Measurements from ENCODE around the gene MAGI2.

The MAGI2 gene

GRCh38 chr7:78465894-78466293, 987.6 kb downstream of the MAGI2 start:
- Histone ChIP-seq H3K9ac (ENCODE audit: low read length) (no peak overlapping the region), H4K20me1 (ENCODE audit: low read depth, low read length) (no peaks in the 10 kb centered on the region), H3K36me3 (ENCODE audit: low read length) (no peaks in the 10 kb centered on the region), H3K9me2 (replicated peaks; ENCODE audit: insufficient read depth, low read length) (no peaks in the 10 kb centered on the region), H3K79me2 (ENCODE audit: insufficient read depth, low read length) (no peaks in the 10 kb centered on the region), H3K27ac (ENCODE audit: low read depth, low read length) (no peak overlapping the region), H3F3A (ENCODE audit: insufficient read depth) (no peaks in the 10 kb centered on the region), H3K4me3 (ENCODE audit: insufficient read depth, low read length, poor library complexity, severe bottlenecking) (no peak overlapping the region), H3K27me3 (ENCODE audit: low read length) (no peaks in the 10 kb centered on the region), H3K4me2 (ENCODE audit: low read depth, low read length, poor library complexity, severe bottlenecking) (no peak overlapping the region), H3K9me3 (ENCODE audit: insufficient read depth, low read length) (no peaks in the 10 kb centered on the region), H2AFZ (ENCODE audit: low read depth, low read length, severe bottlenecking) (no peak overlapping the region)
- TF ChIP-seq EZH2phosphoT487 (conservative IDR thresholded peaks at IDR 0.05; ENCODE audit: low read length) (no peak), CTCF (IDR thresholded peaks at IDR 0.05; ENCODE audit: insufficient read depth, low read length, poor library complexity, severe bottlenecking) (no peak)

GRCh38 chr7:78463039-78463438, 990.4 kb downstream of the MAGI2 start:
- no peak overlapping the region for H2AFZ ChIP-seq (ENCODE audit: low read depth, low read length, severe bottlenecking)
- H3F3A ChIP-seq (ENCODE audit: insufficient read depth), result no peaks in the 10 kb centered on the region
- H3K4me3 ChIP-seq (ENCODE audit: insufficient read depth, low read length, poor library complexity, severe bottlenecking), result no peak overlapping the region
- H3K9ac ChIP-seq (ENCODE audit: low read length), result no peak overlapping the region
- H4K20me1 ChIP-seq (ENCODE audit: low read depth, low read length), result no peaks in the 10 kb centered on the region
- H3K27me3 ChIP-seq (ENCODE audit: low read length), result no peaks in the 10 kb centered on the region
- H3K9me2 ChIP-seq (replicated peaks; ENCODE audit: insufficient read depth, low read length), result no peaks in the 10 kb centered on the region
- TF ChIP-seq EZH2phosphoT487 (conservative IDR thresholded peaks at IDR 0.05; ENCODE audit: low read length), result no peak
- no peak for TF ChIP-seq CTCF (IDR thresholded peaks at IDR 0.05; ENCODE audit: insufficient read depth, low read length, poor library complexity, severe bottlenecking)
- no peaks in the 10 kb centered on the region for H3K79me2 ChIP-seq (ENCODE audit: insufficient read depth, low read length)
- H3K9me3 ChIP-seq (ENCODE audit: insufficient read depth, low read length), result no peaks in the 10 kb centered on the region
- no peaks in the 10 kb centered on the region for H3K36me3 ChIP-seq (ENCODE audit: low read length)
- no peak overlapping the region for H3K27ac ChIP-seq (ENCODE audit: low read depth, low read length)
- no peak overlapping the region for H3K4me2 ChIP-seq (ENCODE audit: low read depth, low read length, poor library complexity, severe bottlenecking)

DNA sequence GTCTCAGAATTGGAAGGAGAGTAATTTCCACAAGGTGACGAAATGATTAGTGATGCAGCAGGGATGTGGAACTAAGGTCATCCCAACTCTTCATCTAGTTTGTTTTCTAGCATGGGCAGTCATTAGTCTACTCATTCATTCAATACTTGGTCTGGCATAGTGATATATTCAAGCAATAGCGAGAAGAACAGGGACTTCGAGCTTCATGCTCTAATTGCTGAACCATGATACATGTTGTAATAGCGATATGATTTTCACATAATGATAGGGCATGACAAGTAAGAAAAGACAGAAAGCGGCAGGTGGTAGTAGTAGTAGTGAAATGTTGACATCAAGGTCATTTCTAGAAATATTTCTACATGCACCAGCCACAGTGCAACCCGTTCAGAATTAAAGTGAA, 1002.8 kb downstream of the MAGI2 start:
- Histone ChIP-seq H3K27ac (ENCODE audit: low read depth, low read length) (no peak overlapping the region), H3K36me3 (ENCODE audit: low read length) (no peaks in the 10 kb centered on the region), H3K9ac (ENCODE audit: low read length) (no peak overlapping the region), H3F3A (ENCODE audit: insufficient read depth) (no peaks in the 10 kb centered on the region), H3K4me3 (ENCODE audit: insufficient read depth, low read length, poor library complexity, severe bottlenecking) (no peak overlapping the region), H3K9me3 (ENCODE audit: insufficient read depth, low read length) (no peaks in the 10 kb centered on the region), H3K27me3 (ENCODE audit: low read length) (no peaks in the 10 kb centered on the region), H4K20me1 (ENCODE audit: low read depth, low read length) (no peaks in the 10 kb centered on the region), H2AFZ (ENCODE audit: low read depth, low read length, severe bottlenecking) (no peak overlapping the region), H3K79me2 (ENCODE audit: insufficient read depth, low read length) (no peaks in the 10 kb centered on the region), H3K9me2 (replicated peaks; ENCODE audit: insufficient read depth, low read length) (no peaks in the 10 kb centered on the region), H3K4me2 (ENCODE audit: low read depth, low read length, poor library complexity, severe bottlenecking) (no peak overlapping the region)
- TF ChIP-seq CTCF (IDR thresholded peaks at IDR 0.05; ENCODE audit: insufficient read depth, low read length, poor library complexity, severe bottlenecking) (no peak), EZH2phosphoT487 (conservative IDR thresholded peaks at IDR 0.05; ENCODE audit: low read length) (no peak)

GRCh38 chr7:78448911-78449310, 1004.6 kb downstream of the MAGI2 start:
- Histone ChIP-seq H3K4me2 (ENCODE audit: low read depth, low read length, poor library complexity, severe bottlenecking) (no peak overlapping the region), H3K27ac (ENCODE audit: low read depth, low read length) (no peak overlapping the region), H3F3A (ENCODE audit: insufficient read depth) (no peaks in the 10 kb centered on the region), H3K27me3 (ENCODE audit: low read length) (no peaks in the 10 kb centered on the region), H3K4me3 (ENCODE audit: insufficient read depth, low read length, poor library complexity, severe bottlenecking) (no peak overlapping the region), H3K79me2 (ENCODE audit: insufficient read depth, low read length) (no peaks in the 10 kb centered on the region), H3K36me3 (ENCODE audit: low read length) (no peaks in the 10 kb centered on the region), H3K9me3 (ENCODE audit: insufficient read depth, low read length) (no peaks in the 10 kb centered on the region), H3K9ac (ENCODE audit: low read length) (no peak overlapping the region), H3K9me2 (replicated peaks; ENCODE audit: insufficient read depth, low read length) (no peaks in the 10 kb centered on the region), H4K20me1 (ENCODE audit: low read depth, low read length) (no peaks in the 10 kb centered on the region), H2AFZ (ENCODE audit: low read depth, low read length, severe bottlenecking) (no peak overlapping the region)
- TF ChIP-seq EZH2phosphoT487 (conservative IDR thresholded peaks at IDR 0.05; ENCODE audit: low read length), result no peak
- TF ChIP-seq CTCF (IDR thresholded peaks at IDR 0.05; ENCODE audit: insufficient read depth, low read length, poor library complexity, severe bottlenecking), result no peak
